HuH-7 (cell line): ENCODE measurements around the gene TRIML1.

Experiments
- DNase-seq: peaks from one replicate; pipeline ENCODE4 v3.0.0; 2011; ENCODE audit warnings: low spot score

Gene TRIML1, protein sequence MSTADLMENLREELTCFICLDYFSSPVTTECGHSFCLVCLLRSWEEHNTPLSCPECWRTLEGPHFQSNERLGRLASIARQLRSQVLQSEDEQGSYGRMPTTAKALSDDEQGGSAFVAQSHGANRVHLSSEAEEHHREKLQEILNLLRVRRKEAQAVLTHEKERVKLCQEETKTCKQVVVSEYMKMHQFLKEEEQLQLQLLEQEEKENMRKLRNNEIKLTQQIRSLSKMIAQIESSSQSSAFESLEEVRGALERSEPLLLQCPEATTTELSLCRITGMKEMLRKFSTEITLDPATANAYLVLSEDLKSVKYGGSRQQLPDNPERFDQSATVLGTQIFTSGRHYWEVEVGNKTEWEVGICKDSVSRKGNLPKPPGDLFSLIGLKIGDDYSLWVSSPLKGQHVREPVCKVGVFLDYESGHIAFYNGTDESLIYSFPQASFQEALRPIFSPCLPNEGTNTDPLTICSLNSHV

DNA sequence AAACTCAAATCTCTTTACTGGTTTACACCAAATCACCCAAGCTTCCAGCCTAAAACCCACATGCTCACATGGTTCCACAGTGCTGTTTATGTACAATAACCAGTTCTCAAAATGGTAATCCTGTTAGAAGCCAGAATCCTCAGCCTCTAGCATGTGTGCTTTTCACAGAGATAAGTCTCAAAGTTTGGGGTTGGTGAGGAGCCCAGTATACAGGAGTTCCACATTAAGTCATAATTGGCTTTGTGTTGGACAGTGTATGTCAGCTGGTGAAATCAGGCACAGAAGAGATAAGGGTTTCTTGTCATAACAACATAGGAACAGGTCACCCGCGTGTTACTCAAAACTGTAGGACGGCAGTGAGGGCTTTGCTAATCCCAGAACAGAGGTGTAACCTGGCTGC, at the start of gene TRIML1:
Gene TRIML1 (plus strand): TSS at position 301 of the 400 bp plus-strand sequence. CDS start 118 bp downstream, outside the sequence.
- DNase-seq = no peak

DNA sequence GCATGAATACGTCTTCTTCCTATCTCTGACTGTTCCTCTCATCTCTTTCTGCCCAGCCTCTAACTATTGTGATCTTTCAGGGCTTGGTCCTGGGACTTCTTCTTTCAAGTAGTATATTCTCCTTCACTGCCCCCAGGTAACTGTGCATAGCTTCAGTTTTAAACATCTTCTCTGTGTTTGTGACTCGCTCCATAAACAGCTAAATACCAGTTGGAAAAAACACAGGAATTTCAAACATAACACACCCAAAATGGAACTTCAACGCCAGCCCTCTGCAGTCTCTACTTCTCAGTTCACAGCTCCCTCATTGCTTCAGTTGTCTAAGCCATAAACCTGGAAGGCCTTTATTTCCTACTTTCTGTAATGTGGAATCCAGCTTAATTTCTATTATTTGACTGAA, 46.4 kb upstream of the TRIML1 start:
- DNase-seq = no peak

DNA sequence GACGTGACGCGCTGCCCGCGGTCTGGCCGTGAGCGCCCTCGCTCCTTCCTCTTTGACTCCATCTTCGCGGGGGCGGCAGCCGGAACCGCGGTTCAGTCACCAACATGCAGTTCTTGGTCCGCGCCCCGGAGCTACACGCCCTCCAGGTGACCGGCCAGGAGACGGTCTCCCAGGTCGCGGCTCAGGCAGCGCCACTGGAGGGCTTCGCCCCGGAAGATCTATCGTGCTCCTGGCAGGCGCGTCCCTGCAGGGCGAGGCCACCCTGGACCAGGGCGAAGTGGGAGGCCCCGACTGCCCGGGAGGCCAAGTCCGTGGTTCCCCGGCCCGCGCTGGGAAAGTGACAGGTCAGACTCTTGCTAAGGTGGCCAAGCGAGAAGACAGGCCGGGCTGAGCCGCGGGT, 32.8 kb upstream of the TRIML1 start:
- no peak for DNase-seq

DNA sequence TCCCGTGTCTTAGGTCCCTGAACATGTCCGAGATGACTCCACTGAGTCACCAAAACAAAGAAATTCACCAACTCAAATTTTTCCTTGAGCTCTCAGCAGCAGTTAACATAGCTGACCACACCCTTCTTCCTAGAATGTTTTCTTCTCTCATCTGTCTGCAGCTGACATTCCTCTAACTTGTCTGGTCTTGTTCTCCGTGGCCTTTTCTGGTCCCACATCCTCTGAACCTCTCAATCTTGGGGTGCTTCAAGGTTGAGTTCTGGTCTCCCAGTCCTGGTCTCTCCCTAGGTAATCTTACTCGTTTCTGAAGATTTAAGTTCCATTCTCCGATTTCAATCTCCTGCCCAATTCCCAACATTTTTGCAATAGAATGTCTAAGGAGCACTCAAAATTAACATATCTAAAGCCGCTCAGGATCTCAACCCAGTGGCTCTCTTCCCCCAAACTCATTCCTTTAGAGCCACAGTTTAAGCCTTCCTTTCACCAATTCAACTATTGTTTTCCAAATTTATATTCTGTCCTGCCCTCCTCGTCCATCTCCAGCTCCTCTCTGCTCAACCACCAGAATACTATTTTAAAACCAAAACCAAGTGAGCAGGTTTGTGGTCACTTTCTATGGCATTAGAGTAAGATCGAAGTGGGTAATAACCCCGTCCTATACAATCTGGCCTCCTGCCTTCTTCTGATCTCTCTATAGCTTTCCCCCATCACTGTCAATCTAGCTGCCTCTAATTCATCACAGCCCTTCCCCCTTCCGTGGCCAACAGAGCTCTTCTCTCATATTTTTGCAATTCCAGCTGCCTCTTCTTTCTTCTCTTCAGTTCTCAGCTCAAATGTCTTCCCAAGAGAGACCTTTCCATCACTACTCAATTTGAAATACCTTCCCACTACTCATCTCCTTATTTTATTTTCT, 31.1 kb upstream of the TRIML1 start:
- no peak for DNase-seq

DNA sequence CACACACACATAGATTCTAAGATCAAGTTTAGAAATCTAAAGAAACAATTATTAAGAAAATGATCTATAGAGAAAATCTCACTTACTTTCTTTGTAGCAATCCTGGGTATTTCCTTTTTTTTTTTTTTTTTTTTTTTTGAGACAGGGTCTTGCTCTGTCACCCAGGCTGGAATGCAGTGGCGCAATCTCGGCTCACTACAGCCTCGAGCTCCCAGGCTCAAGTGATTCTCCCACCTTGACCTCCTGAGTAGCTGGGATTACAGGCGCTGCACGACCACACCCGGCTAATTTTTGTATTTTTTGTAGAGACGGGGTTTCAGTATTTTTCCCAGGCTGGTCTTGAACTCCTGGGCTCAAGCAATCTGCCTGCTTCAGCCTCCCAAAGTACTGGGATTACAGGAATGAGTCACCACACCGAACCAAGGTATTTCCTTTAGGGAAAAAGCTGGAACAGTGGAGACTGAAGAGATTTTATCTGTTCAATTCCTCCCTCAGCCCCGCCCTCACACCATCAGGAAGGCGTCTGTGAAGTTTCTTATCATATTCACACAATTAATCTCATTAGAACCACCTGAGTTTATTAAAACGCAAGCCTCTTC, 30.0 kb upstream of the TRIML1 start, which contains the start of gene TRIML2:
Gene TRIML2 (minus strand): TSS at position 447 of the 599 bp plus-strand sequence. CDS start 4,235 bp downstream, outside the sequence.
- DNase-seq = no peak

DNA sequence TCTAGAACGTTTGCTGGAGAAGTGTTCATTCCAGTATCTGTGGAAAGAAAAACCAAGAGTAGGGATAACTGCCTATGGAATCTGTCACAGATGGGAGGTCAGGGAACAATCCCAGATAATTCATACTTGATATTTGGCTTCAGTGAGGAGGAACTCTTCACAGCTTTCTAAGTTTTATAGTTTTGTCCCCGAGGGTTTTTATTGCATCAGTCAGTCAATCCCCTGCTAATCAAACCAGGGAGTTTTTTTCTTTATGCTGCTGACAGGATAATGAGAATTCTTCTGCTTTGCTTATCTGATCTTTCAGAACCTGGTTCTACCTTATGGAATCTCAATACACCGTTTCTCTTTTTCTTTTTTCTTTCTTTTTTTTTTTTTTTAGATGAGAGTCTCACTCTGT, 29.2 kb upstream of the TRIML1 start:
- DNase-seq = no peak

DNA sequence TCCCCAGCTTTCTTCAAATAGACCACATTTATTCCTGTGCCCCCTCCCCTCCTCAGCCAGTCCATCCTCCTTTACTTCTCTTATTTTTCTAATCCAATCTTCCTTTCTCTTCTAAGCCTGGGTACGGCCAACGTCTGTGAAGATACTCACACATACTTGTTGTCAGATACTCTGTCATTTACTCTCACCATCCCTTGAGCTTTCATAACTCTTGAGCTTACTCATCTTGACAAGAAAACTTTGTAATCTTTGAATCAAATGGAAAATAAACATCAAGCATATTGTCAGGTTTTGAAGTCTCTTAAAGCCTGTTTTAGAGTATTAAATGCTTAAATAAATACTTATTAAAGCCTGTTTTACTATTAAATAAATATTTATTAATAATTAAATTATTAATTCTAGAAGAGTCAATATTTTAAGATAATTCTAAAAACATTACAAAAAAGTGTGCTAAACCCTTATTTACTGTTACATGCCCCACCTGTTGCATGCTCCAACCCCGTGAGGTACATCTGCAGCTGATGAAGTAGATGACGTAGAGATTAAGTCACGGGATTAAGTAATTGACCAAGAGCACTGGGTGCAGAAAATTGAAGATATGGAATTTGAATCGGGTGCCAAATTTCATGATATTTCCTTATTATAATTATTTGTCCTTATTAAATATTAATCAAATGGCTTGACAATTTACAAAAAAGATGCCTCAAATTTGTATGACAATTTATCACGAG, 28.3 kb upstream of the TRIML1 start:
- DNase-seq = no peak

DNA sequence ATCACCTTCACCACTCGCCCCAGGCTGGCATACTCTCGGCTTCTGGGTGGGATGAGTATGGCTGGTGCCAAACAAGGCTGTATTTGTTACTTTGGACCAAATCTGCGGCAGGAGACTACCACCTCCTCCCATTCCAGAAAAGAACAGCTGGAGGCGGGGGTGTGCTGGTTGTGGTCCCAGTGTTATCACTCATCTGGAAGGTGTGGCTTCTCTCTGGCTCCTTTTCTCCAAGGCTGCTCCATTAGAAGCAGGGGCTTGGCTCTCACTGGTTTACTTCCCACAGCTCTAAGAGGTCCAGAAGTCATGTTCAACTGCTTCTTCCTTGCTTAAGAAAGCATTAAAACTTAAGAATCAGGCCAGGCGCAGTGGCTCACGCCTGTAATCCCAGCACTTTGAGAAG, 27.3 kb upstream of the TRIML1 start:
- DNase-seq = no peak

DNA sequence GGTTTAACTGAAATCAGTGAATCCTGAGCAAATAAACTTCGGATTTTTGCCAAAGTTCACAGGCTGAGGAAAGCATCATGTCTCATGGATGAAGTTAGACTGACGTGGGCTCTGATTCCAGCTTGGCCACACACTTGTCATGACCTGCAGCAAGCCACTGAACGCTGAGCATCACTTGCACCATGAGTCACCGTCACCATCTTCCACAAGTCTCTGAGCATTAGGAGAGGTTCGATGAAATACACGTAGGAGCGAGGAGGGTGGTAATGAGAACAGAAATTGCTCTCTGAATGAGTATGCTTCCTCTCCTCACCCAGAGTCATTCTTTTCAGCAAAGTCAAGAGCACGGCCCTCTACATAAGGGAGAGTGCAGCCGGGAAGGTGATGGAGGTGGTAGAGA, 26.1 kb upstream of the TRIML1 start:
- DNase-seq = no peak

DNA sequence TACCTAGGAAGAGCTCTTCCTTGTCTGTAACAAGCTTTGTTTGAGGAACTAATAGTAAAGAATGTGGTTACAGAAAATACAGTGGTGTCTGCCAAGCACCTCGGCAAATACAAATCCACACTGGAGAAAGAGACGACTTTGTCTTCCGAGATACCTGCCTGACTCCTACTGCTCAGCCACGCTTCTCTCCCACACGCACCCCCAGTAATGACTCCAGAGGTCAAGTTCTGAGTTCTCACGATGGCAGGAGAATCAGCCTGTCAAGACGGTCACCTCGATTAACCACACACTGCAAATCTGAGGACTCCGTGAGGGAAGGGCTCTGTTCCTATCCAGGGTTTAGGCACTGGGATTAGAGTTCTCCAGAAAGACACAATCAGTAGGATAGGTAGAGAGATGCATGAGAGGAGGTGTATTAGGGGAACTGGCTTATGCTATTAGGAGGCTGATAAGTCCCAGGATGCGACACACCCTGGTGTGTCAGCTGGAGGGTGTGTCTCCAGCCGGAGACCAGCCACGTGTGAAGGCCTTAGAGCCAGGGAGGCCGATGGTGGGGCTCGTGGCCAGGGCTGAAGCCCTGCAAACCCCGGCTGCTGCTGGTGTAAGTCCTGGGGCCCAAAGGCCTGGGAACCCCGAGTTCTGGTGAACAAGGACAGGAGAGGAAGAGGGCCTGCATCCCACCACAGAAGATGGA, 21.5 kb upstream of the TRIML1 start:
- DNase-seq = no peak

DNA sequence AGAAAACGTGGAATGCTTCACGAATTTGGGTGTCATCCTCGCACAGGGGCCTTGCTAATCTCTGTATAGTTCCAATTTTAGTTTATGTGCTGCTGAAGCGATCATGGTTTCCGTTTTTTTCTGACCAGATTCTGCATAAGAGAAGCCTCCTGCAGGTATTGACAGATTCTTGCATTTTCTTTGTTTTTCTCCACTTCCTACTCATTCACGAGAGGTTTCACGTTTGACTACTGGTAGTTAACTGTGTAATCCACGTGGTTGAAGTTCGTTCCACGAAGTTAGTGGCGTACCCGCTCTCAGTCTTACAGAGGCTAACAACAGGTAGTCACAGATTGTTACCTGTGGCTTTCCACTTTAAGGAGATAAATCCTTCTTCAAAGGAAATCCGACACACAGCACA, 17.7 kb upstream of the TRIML1 start:
- no peak for DNase-seq

DNA sequence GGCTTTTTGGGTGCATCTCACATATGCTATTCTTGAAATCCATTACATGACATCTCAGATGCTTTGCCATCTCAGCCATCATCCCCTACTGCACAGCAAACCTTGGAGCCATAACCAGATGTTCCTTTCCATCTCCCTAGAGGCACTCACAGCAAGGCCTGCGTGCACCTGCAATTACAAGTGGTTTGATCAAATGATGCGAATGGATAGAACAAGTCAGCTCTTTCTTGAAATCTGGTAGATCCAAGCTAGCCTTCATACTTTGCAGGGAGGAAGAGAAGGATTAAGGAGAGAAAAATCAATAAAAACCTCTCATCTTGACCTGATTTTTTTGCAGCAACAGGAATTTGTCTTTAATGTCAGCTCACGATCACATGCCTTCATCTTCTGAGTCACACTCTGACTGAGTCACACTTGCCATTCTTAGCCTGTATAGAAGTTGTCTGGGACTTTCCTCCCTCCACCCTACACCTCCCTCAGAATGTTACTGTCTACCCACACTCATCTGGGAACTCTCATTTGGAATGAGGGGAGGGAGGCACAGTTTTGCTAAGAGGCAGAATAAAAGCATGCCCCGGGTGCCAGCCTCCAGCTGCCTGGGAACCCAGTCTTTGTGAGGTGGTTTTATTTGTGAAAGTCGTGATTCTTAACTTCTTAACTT, 11.9 kb upstream of the TRIML1 start:
- no peak for DNase-seq

DNA sequence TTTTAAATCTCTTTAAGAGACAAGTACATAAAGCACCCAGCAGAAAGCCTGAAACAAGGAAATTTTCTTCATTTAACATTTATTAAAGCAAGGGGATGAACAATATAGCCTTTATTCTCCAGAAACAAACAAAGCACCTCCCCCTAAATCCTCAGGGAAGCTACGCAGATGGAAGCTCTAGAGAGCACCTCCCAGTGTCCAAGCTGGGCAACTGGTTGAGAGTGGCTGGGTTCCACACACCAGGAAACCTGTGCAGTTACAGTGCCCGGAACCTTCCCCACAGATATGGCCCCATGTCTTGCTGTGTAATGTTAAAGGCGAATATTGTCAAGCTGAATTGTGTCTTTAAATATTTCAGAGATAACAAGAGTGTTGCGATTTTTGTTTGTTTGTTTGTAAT, 8.9 kb upstream of the TRIML1 start:
- DNase-seq = no peak

DNA sequence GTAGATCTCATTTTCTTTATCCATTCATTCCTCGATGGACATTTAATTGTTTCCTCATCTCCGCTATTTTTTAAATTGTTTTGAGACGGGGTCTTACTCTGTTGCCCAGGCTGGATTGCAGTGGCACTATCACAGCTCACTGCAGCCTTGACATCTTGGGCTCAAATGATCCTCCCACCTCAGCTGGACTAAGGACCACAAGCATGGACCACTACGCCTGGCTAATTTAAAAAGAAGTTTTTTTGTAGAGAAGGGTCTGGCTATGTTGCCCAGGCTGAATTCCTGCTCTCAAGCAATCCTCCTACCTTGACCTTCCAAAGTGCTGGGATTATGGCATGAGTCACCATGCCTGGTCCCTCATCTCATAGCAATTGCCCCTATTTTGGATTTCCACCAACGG, 7.0 kb upstream of the TRIML1 start:
- DNase-seq = no peak

DNA sequence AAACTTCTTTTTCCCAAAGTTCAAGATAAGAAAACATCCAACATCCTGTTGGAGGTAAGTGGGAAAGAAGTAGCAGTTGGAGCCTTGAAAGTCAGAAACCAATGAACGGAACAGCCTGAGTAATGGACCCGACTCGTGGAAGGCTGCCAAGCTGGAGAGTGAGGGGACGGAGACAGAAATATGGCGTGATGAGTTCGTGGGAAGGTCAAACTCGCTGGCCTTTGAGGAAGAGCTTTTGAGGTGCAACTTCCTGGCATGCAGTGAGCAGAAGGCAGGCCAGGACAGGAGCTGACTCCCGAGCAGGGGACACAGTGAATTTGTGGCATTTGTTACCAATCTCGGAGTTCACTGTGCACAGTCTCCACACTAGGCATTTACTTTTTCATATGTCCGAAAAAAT, 1.0 kb upstream of the TRIML1 start:
- no peak for DNase-seq

DNA sequence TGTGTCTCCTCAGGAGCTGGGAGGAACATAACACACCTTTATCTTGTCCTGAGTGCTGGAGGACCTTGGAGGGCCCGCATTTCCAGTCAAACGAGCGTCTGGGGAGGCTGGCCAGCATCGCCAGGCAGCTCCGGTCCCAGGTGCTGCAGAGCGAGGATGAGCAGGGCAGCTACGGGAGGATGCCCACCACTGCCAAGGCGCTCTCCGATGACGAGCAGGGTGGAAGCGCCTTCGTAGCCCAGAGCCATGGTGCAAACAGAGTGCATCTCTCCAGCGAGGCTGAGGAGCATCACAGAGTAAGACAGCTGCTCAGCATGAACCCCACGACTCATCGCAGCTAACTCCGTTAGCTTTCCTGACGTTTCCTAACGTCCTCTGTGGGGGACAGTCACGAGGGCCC, 430 bp downstream of the TRIML1 start:
- no peak for DNase-seq

DNA sequence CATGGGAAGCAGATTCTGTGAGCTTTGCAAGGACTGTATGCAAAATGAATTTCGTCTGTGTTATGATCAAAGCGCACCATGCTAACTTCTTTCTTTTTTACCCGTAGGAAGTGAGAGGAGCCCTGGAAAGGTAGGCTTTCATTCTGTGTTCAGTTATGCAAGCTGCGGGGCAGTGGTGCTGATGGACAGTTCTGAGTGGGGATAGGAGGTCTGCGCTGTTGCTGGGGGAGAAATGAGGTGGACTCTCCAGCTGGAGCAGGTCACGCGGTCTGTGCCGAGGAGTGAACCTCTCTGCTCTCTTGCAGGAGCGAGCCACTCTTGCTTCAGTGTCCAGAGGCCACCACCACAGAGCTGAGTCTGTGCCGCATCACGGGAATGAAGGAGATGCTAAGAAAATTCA, 4.5 kb downstream of the TRIML1 start:
- DNase-seq = no peak

DNA sequence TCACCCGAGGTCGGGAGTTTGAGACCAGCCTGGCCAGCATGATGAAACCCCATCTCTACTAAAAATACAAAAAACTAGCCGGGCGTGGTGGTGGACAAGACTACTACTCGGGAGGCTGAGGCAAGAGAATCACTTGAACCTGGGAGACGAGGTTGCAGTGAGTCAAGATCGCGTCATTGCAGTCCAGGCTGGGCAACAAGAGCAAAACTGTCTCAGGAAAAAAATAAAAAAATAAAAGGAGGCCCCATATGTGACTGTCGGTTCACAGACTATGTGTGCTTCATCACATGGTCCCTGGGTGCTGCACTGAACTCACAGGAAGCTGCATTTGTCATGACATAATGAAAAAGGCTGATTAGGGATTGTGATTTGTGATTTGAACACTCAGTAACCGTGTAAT, 6.4 kb downstream of the TRIML1 start:
- no peak for DNase-seq

DNA sequence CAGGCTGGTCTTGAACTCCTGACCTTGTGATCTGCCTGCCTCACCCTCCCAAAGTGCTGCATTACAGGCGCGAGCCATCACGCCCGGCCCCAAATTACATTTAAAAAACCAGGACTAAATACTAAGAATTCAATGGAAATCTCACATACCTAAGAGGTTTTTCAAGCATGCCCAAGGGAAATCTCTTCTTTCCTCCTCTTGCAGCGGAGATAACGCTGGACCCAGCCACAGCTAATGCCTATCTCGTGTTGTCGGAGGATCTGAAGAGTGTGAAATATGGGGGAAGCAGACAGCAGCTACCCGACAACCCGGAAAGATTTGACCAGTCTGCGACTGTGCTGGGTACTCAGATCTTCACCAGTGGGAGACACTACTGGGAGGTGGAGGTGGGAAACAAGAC, 7.4 kb downstream of the TRIML1 start:
- DNase-seq = no peak

DNA sequence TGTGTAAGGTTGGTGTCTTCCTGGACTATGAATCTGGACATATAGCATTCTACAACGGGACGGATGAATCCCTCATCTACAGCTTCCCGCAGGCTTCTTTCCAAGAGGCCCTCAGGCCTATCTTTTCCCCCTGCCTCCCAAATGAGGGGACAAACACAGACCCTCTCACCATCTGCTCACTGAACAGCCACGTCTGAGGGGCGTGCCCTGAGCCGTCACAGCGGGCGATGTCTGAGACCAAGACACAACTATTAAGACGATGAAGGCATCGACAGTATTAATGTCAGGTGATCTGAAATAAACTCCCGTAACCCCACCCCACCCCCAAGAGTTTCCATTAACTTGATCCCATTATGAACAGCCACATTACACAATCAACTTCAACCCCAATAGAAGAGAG, 7.9 kb downstream of the TRIML1 start:
- no peak for DNase-seq

DNA sequence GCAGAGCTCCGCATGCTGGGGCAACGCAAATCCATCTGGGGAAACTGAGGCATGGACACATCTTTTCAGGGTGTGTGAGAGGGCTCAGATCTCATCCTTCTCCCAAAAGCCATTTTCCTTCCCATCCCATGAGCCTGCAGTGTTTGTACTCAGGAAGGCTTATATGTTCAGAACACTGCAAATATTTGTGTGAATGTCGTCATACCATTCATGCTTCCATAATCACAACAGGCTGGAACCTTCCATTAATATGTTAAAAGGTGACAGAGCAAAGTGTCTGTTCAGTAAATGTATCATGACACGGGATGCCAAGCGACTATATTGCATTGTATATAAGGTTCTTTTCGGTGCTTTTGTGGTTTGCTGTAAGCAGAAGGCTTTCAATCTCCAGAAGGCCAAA, 8.5 kb downstream of the TRIML1 start:
- DNase-seq = no peak
